Right cardiac atrium (tissue), 5 donors: ENCODE results near the gene S1PR3. TPM values are rescaled to one million over a fixed set of nuclear protein-coding genes. Genes with fewer than 3 reads are reported as not detected.

Experiments
- ATAC-seq, 2 donors: fragments of 200-7000 bp; cut with Tn5 transposase; one replicate each; pipeline versions ENCODE4 v1.8.0 to v1.9.1; 2020; ENCODE audit warnings: moderate library complexity in 2 of 2, mild to moderate bottlenecking in 1 of 2
- DNase-seq, 3 donors: peaks; one replicate each; pipeline ENCODE4 v3.0.0-alpha.2; 2020
- H3K27ac ChIP-seq: one replicate; pipeline ENCODE4 v1.5.1; 2013; ENCODE audit warnings: mild to moderate bottlenecking, low read length, control low read depth, moderate library complexity
- H3K27me3 ChIP-seq: one replicate; pipeline ENCODE4 v1.6.1; 2013; ENCODE audit not compliant: control insufficient read depth, insufficient read depth
- H3K4me1 ChIP-seq: one replicate; pipeline ENCODE4 v1.6.1; 2013; ENCODE audit warnings: low read length; ENCODE audit not compliant: control insufficient read depth, insufficient read depth
- H3K4me3 ChIP-seq: one replicate; pipeline ENCODE4 v1.5.1; 2013; ENCODE audit warnings: low read length, control low read depth
- H3K9me3 ChIP-seq: one replicate; pipeline ENCODE4 v1.6.1; 2013; ENCODE audit warnings: low read length; ENCODE audit not compliant: control insufficient read depth
- WGBS: extraction: QIAGEN DNeasy Blood & Tissue Kit; methylation state at CpG from one replicate; pipeline ENCODE4 v1.1.7; 2013; 5-methylcytosine and 5-hydroxymethylcytosine counted together
- intact Hi-C, 4 donors: fragments of 100-400 bp; cut with DNase I; formaldehyde crosslinking; loops; one replicate each; pipeline versions ENCODE4 v1.11.0 to v1.14.0; 2022 to 2023
- polyA plus RNA-seq: library from polyadenylated mRNA; stranded (reverse); fragments of 200-250 nt; gene quantifications from one replicate; pipeline ENCODE4 v1.2.3, GENCODE V29; 2013
- total RNA-seq, 4 donors: library from RNA; stranded (reverse); fragmentation: NEBNext Ultra II Directional; extraction: Animal tissue kit (Norgen Biotek cat#: 25700); gene quantifications; one replicate each; pipeline ENCODE4 v1.2.1, GENCODE V29; 2021
- donor health status: healthy with polysubstance abuse.
- donor health status: DM: no; HTN: yes; CAD: no.
- donor health status: DM: no; HTN: no; CAD: no.
- donor health status: DM: no; HTN: yes; CAD: no; lungs with severe emphysema.
- donor health status: DM: yes; HTN: yes; CAD: no.

The S1PR3 gene
- total and polyA plus RNA-seq, 5 donors, result 24.9 to 51.6 (median 37.9) TPM

DNA sequence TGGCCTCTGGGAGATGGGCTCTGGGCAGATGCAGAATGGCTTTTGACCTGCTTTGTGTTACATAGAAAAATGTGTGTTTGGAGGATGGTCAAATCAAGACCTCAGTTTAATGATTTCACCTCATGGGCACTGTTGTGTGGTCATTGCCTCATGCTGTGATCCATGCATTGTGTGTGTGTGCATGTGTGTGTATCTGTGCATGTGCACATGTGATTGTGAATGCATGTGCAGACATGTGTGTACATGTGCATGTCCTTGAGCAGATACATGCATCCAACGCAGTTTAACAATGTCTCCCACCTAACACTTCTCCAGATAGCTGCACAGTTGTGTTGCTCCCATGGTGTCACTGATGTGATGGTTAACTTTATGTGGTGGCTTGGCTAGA is 40.1 kb upstream of the S1PR3 start:
- H3K27me3 ChIP-seq, result no peaks in the 10 kb centered on the region
- ATAC-seq (no peak), DNase-seq (no peak)
- intact Hi-C loops, result loop anchor here in 1 of 4 donors (10.0 kb wide), 1 partner anchor 166 kb away; no protein-coding TSS in a partner anchor
- peak overlapping the region; percentile 26 for H3K27ac ChIP-seq
- no peaks in the 10 kb centered on the region for H3K9me3 ChIP-seq
- H3K4me1 ChIP-seq, result peaks cover 19% of the 10 kb centered on the region
- WGBS, result 79% methylated on average over 1 of the region's 1 CpG
- no peak overlapping the region for H3K4me3 ChIP-seq

DNA sequence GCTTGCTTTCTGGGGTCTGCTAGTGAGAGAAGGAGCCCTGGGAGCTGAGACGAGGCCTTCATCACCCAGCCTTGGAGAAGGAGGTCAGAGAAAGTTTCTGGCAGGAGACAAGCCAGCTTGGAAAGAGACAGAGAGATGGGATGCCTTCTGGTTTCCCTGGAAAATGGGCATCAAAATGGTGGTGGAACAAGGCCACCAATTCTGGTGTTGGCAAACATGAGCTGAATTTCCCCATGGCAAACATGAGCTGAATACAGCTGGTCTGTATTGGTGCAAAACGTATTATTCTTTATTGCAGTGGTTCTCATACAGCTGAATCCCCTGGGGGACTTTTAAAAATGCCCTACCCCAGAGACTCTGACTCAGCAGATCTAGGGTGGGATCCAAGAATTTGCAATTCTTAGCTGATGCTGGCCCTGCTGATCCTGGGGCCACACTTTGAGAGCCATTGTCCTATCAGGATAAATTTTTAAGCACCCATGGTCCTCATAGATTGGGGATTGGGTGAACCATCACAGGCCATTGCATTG is 39.1 kb upstream of the S1PR3 start:
- Histone ChIP-seq H3K27me3 (no peaks in the 10 kb centered on the region), H3K9me3 (no peaks in the 10 kb centered on the region), H3K27ac (peak overlapping the region; percentile 25), H3K4me1 (peaks cover 19% of the 10 kb centered on the region), H3K4me3 (no peak overlapping the region)
- WGBS, result 91% methylated on average over 2 of the region's 2 CpGs
- DNase-seq (no peak), ATAC-seq (no peak)
- intact Hi-C loops, result loop anchor here in 1 of 4 donors (10.0 kb wide), 1 partner anchor 167 kb away; no protein-coding TSS in a partner anchor

DNA sequence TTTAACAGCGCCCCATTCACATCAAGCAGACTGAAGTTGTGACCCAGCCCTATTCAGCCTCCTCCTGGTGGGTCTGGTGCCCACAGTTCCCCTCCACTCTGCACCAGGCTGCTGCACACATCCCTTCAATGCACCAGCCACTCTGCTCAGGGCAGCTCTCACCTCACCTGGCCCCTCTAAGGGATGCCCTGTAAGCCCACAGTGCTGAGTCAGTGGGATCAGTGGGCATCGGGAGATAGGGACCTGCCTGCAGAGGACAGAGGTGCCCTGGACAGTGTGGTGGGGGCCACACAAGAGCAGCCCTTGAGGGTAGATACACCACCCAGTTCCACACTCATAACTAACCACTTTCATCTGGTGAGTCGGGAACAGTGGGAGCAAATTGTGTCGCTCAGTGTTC is 38.3 kb upstream of the S1PR3 start:
- intact Hi-C loops, result loop anchor here in 1 of 4 donors (10.0 kb wide), 1 partner anchor 168 kb away; no protein-coding TSS in a partner anchor
- Histone ChIP-seq H3K4me1 (peaks cover 19% of the 10 kb centered on the region), H3K4me3 (no peak overlapping the region), H3K27me3 (no peaks in the 10 kb centered on the region), H3K9me3 (no peaks in the 10 kb centered on the region), H3K27ac (peak overlapping the region; percentile 63)
- no peak for DNase-seq
- no peak for ATAC-seq
- WGBS, result 84% methylated on average over 4 of the region's 4 CpGs

DNA sequence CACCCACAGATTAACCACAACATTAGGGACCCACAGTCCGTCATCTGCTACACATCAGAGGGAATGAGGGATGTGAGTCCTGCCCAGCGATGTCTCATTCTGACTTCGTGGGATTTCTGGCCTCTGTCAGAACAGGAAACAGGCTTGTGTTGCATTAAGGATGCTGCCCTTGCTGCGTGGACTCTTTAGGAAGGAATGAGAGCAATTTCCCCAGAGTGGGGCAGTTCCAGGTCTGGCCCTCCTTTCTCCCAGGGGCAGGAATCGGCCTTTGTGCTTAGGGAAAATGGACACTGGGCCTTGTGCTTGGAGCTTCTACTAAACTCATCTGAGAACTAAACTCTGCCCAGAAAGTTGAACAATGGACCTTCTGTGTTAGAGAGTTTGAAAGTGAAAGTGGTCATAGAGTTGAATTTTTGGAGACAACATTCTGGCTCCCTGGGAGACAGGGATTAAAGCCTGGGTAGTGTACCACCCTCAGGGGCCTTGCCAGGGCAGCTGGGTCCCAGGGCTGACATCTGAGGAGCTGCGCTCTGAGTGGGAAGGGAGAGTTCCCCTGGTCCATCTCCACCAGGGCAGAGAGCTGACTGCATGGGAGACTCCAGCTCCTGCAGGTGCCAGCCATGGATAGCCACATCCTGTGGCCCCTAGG is 37.8 kb upstream of the S1PR3 start:
- ATAC-seq (peak; percentile 45 to 76), DNase-seq (peak; percentile 26 to 83 (median 76))
- Histone ChIP-seq H3K9me3 (no peaks in the 10 kb centered on the region), H3K4me3 (no peak overlapping the region), H3K27me3 (no peaks in the 10 kb centered on the region), H3K4me1 (peaks cover 19% of the 10 kb centered on the region), H3K27ac (peak overlapping the region; percentile 77)
- intact Hi-C loops, result loop anchor here in 1 of 4 donors (10.0 kb wide), 1 partner anchor 169 kb away; no protein-coding TSS in a partner anchor
- WGBS, result 47% methylated on average over 6 of the region's 6 CpGs

DNA sequence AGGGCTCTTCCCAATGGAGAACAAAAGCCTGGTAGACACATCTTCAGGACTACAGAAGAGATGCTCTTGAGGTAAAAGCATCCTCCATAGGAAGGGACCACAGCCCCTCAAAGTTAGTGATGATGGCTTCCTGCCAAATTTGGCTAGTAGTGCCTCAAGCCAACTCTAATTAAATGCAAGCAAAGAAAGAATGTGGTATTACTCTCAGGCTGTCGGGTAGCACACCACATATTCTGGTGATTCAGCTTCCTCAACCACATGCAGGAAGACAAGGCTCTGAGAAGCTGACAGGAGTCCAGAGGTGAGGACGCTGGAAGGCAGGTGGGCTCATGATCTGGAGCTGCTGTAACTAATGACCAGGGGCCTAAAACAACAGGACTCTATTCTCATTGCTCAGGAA is 37.2 kb upstream of the S1PR3 start:
- intact Hi-C loops, result loop anchor here in 1 of 4 donors (10.0 kb wide), 1 partner anchor 169 kb away; no protein-coding TSS in a partner anchor
- peaks cover 19% of the 10 kb centered on the region for H3K4me1 ChIP-seq
- H3K4me3 ChIP-seq, result no peak overlapping the region
- no peaks in the 10 kb centered on the region for H3K27me3 ChIP-seq
- no peak for DNase-seq
- no peaks in the 10 kb centered on the region for H3K9me3 ChIP-seq
- no peak for ATAC-seq
- peak overlapping the region; percentile 77 for H3K27ac ChIP-seq
- WGBS, result 72% methylated on average over 2 of the region's 2 CpGs

DNA sequence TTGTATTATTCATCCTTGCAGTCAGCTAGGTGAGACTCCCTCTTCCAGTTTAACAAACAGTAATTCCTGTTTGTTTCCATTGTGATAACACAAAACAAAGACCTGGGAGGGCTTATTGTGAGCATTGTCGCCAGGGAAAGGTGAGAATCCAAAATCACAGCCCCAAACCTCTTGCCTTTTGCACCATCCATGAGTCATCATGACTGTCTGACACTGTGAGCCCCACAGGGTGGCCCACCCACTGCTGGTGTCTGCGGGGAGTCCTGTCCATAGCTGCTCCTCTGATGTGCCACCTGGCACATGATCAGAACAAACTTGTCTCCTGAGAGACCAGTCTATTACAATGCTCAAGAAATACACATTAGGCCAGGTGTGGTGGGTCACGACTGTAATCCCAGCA is 33.7 kb upstream of the S1PR3 start:
- DNase-seq (no peak), ATAC-seq (no peak)
- Histone ChIP-seq H3K4me3 (no peak overlapping the region), H3K27me3 (no peaks in the 10 kb centered on the region), H3K9me3 (no peaks in the 10 kb centered on the region), H3K27ac (no peak overlapping the region), H3K4me1 (peaks cover 6% of the 10 kb centered on the region)
- intact Hi-C loops, result loop anchor here in 1 of 4 donors (10.0 kb wide), 1 partner anchor 173 kb away; no protein-coding TSS in a partner anchor
- WGBS, result 84% methylated on average over 3 of the region's 3 CpGs

DNA sequence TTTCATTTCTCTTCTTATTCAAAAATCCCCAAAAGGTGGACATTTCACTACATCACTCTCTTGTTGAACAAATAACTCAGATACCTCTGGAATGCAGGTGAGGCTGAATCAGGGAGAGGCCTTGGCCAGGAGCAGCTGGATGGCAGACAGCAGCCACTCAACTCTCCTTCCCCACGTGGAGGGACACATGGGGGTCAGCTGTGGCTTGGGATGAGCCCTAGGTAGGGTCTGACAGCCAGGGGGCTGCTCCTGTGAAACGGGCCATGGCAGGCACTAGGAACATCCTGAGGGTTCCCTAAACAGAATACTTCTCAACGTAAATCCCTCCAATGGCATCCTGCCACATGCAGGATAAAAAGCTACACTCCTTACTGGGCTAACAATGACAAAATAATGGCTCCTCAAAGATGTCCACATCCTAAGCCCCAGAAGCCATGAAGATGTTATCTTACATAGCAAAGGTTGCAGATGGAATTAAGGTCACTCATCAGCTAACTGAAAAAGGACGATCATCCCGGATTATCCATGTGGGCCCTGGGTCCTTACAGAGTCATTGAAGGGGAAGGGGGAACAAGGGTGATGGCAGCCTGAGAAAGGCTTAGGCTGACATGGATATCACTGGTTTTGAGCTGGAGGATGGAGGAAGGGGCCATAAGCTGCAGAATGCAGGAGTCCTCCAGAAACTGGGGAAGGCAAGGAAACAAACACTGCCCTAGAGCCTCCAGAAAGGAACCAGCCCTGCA is 31.4 kb upstream of the S1PR3 start:
- Histone ChIP-seq H3K9me3 (no peaks in the 10 kb centered on the region), H3K4me1 (no peaks in the 10 kb centered on the region), H3K27me3 (no peaks in the 10 kb centered on the region), H3K27ac (no peak overlapping the region), H3K4me3 (no peak overlapping the region)
- DNase-seq (no peak), ATAC-seq (no peak)
- WGBS, result 89% methylated on average over 5 of the region's 5 CpGs
- intact Hi-C loops, result loop anchor here in 1 of 4 donors (10.0 kb wide), 1 partner anchor 175 kb away; no protein-coding TSS in a partner anchor

DNA sequence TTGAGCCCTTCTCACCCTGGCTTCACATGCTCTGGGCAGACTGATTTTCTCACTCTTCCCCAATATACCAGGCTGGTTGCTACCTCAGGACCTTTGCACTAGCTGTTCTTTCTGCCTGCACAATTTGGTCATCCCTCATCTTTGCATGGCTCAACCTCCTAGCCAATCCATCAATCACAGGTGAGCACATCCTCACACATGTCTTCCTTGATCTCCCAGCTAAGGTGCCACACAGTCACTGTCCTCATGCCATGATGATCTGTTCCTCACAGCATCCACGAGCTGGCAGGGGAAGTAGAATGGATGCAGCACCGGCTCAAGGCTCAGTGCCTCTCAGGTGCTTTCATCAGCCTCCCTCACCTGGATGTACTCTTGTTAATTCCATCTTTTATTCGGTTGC is 30.6 kb upstream of the S1PR3 start:
- Histone ChIP-seq H3K4me3 (no peak overlapping the region), H3K27me3 (no peaks in the 10 kb centered on the region), H3K9me3 (no peaks in the 10 kb centered on the region), H3K27ac (no peak overlapping the region), H3K4me1 (no peaks in the 10 kb centered on the region)
- intact Hi-C loops, result no loop called here
- ATAC-seq (no peak), DNase-seq (no peak)
- WGBS, result 73% methylated on average over 3 of the region's 3 CpGs

DNA sequence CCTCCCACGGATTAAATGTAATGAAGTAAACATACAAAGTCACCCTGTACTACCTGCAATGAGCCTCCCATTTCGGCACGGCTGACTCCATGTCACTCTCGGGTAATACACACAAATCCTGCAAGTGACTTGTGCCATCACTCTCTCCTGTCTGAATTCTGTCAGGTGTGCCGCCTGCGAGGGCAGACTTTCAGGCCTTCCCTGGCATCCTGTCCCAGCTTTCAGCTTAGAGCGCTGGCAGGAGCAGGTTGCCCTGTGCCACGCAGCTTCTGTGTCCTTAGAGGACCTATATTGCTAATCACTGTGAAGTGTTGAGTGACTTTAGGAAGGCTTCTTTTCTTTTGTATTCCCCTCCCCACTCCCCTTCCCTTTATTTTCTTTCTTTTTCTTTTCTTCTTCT is 25.8 kb upstream of the S1PR3 start:
- no peak overlapping the region for H3K4me3 ChIP-seq
- no peaks in the 10 kb centered on the region for H3K9me3 ChIP-seq
- peak; percentile 43 to 67 for ATAC-seq
- intact Hi-C loops, result no loop called here
- H3K4me1 ChIP-seq, result no peaks in the 10 kb centered on the region
- no peaks in the 10 kb centered on the region for H3K27me3 ChIP-seq
- no peak overlapping the region for H3K27ac ChIP-seq
- DNase-seq, result peak in 1 of 3 donors; percentile 60
- whole genome bisulfite sequencing, result 66% methylated on average over 8 of the region's 8 CpGs

DNA sequence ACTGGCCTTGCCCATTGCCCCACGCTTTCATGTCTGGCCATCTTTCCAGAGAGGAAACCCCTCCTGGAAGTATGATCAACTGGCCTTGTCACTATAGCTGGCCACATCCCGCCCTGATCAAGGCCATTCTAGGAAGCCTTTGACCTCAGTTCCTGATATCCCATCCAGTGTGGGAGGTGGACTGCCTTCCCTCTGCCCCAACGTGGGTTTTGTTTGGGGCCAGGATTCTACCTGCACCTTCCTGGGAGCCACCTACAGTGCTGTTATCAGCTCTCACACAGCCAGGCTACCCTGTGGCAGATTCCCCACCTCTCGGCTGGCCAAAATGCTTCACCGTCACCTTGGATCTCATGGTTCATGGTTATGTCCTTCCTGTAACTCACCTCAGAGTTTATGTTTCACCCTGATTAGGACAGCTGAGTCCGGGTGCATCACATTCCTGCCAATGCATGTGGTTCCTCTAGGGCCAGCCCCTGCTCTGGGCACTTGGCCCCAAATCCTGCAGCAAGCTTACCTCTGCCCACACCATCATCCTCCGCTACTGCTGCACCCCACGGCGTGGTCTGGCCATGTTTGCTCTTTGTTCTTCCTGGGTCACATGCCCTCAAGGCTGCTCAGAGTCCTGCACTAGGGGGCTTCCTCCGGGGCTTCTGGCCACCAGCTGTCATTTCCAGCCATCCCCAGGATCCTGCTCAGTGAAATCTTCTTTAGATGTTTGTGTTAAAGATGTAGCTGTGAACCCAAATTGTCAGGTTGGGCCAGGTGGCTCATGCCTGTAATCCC is 24.2 kb upstream of the S1PR3 start:
- Histone ChIP-seq H3K9me3 (no peaks in the 10 kb centered on the region), H3K27me3 (no peaks in the 10 kb centered on the region), H3K27ac (no peak overlapping the region), H3K4me1 (no peaks in the 10 kb centered on the region), H3K4me3 (no peak overlapping the region)
- intact Hi-C loops, result no loop called here
- WGBS, result 84% methylated on average over 10 of the region's 10 CpGs
- DNase-seq, result no peak
- ATAC-seq, result no peak
